Activated T-helper 1 cell treated with Interleukin-2 at 50 U/mL for 16 hours (primary cell): Measurements from ENCODE around the gene ARPP19.
"Not testable (repeated sequence)": the region's sequence is repeated elsewhere in the genome, so short reads cannot be mapped to it uniquely, and the experiment has no call there.

Source experiments
- DNase-seq: peaks from one replicate; pipeline ENCODE4 v3.0.0-alpha.2; 2020; ENCODE audit warnings: low read depth

ARPP19 gene

GRCh38 chr15:52512869-52513268, 56.0 kb downstream of the ARPP19 start:
- not testable (repeated sequence) for DNase-seq

GRCh38 chr15:52511084-52511483, 57.7 kb downstream of the ARPP19 start:
- DNase-seq = no peak

GRCh38 chr15:52509500-52510245, 59.2 kb downstream of the ARPP19 start:
- DNase-seq = no peak

GRCh38 chr15:52506549-52506948, 62.3 kb downstream of the ARPP19 start:
- DNase-seq = no peak

- no peak for DNase-seq
Measured at GRCh38 chr15:52505151-52505550, 63.7 kb downstream of the ARPP19 start.

GRCh38 chr15:52503788-52504496, 64.9 kb downstream of the ARPP19 start:
- DNase-seq = no peak

GRCh38 chr15:52502608-52503007, 66.2 kb downstream of the ARPP19 start:
- DNase-seq = no peak

- DNase-seq = no peak
Measured at GRCh38 chr15:52499506-52499905, 69.3 kb downstream of the ARPP19 start.

GRCh38 chr15:52498706-52499105, 70.1 kb downstream of the ARPP19 start:
- no peak for DNase-seq
